T-helper 1 cell treated with Interleukin-12 subunit alpha and Interleukin-12 subunit beta and Interleukin-4 antibody, amounts not matched to agents 30 ng/mL and 1 ng/mL, for 36 hours (primary cell): ENCODE data around the gene NFX1. TPM values are rescaled to one million over a fixed set of nuclear protein-coding genes. Genes with fewer than 3 reads are reported as not detected.
"Not testable (repeated sequence)": the region's sequence is repeated elsewhere in the genome, so short reads cannot be mapped to it uniquely, and the experiment has no call there.

Experiments used
- intact Hi-C: fragments of 100-400 bp; cut with micrococcal nuclease; formaldehyde crosslinking; loops from one replicate; pipeline ENCODE4 v1.15.1; 2024
- total RNA-seq: library from RNA; stranded (reverse); gene quantifications from 2 replicates; pipeline ENCODE4 v1.2.3, GENCODE V29; 2022

Gene NFX1
- total RNA-seq, 1 donor from 2014 or later: 44.2 TPM

GRCh38 chr9:33306037-33306436 is 15.7 kb downstream of the NFX1 start:
- intact Hi-C loops: loop anchor here (1.0 to 10.0 kb wide), 5 partner anchors 12 to 1769 kb away; partner anchors contain the start of genes BAG1, FANCG, NFX1 and VCP

GRCh38 chr9:33307067-33307466 is 16.8 kb downstream of the NFX1 start:
- intact Hi-C loops: loop anchor here (10.0 kb wide), 1 partner anchor 1768 kb away; the partner anchor contains the start of genes FANCG and VCP

- intact Hi-C loops: loop anchor here (5.0 to 10.0 kb wide), 2 partner anchors 37 to 1765 kb away; partner anchors contain the start of genes FANCG and VCP
Measured at GRCh38 chr9:33309903-33310302, 19.6 kb downstream of the NFX1 start.

- intact Hi-C loops: loop anchor here (5.0 kb wide), 1 partner anchor 37 kb away; no protein-coding TSS in a partner anchor
Measured at GRCh38 chr9:33310748-33311147, 20.4 kb downstream of the NFX1 start.

- intact Hi-C loops: loop anchor here (5.0 kb wide), 1 partner anchor 35 kb away; no protein-coding TSS in a partner anchor
Measured at GRCh38 chr9:33311953-33312352, 21.6 kb downstream of the NFX1 start.

GRCh38 chr9:33315371-33315770 is 25.1 kb downstream of the NFX1 start:
- intact Hi-C loops: no loop called here

GRCh38 chr9:33317136-33317535 is 26.8 kb downstream of the NFX1 start:
- intact Hi-C loops: not testable (repeated sequence)

GRCh38 chr9:33318225-33318624 is 27.9 kb downstream of the NFX1 start:
- intact Hi-C loops: loop anchor here (1.0 kb wide), 1 partner anchor 12 kb away; no protein-coding TSS in a partner anchor

- intact Hi-C loops: loop anchor here (1.0 kb wide), 1 partner anchor 12 kb away; no protein-coding TSS in a partner anchor
Measured at GRCh38 chr9:33318781-33319180, 28.5 kb downstream of the NFX1 start.

GRCh38 chr9:33320230-33320567 is 29.9 kb downstream of the NFX1 start:
- intact Hi-C loops: no loop called here

- intact Hi-C loops: no loop called here
Measured at GRCh38 chr9:33320568-33321261, 30.4 kb downstream of the NFX1 start.

- intact Hi-C loops: no loop called here
Measured at GRCh38 chr9:33329117-33329563, 38.8 kb downstream of the NFX1 start.

GRCh38 chr9:33329979-33330378 is 39.7 kb downstream of the NFX1 start:
- intact Hi-C loops: no loop called here

- intact Hi-C loops: no loop called here
Measured at GRCh38 chr9:33331377-33331891, 41.1 kb downstream of the NFX1 start.

GRCh38 chr9:33332011-33332410 is 41.7 kb downstream of the NFX1 start:
- intact Hi-C loops: no loop called here

GRCh38 chr9:33332956-33333355 is 42.6 kb downstream of the NFX1 start:
- intact Hi-C loops: not testable (repeated sequence)

- intact Hi-C loops: no loop called here
Measured at GRCh38 chr9:33340186-33340585, 49.9 kb downstream of the NFX1 start.

GRCh38 chr9:33341182-33341581 is 50.9 kb downstream of the NFX1 start:
- intact Hi-C loops: no loop called here

GRCh38 chr9:33344145-33344544 is 53.8 kb downstream of the NFX1 start:
- intact Hi-C loops: no loop called here

- intact Hi-C loops: loop anchor here (5.0 kb wide), 1 partner anchor 34 kb away; no protein-coding TSS in a partner anchor
Measured at GRCh38 chr9:33346564-33346963, 56.2 kb downstream of the NFX1 start.

GRCh38 chr9:33348998-33349397 is 58.7 kb downstream of the NFX1 start:
- intact Hi-C loops: loop anchor here (5.0 kb wide), 1 partner anchor 37 kb away; no protein-coding TSS in a partner anchor

- intact Hi-C loops: loop anchor here (5.0 kb wide), 1 partner anchor 37 kb away; no protein-coding TSS in a partner anchor
Measured at GRCh38 chr9:33349743-33350142, 59.4 kb downstream of the NFX1 start.
